SH-SY5Y (cell line): ENCODE results near the gene KRTCAP2.

Experiments used
- GATA2 ChIP-seq: IDR thresholded peaks from 2 replicates; pipeline ENCODE4 v1.6.1; 2011; ENCODE audit warnings: mild to moderate bottlenecking, low read depth, low read length
- GATA3 ChIP-seq: IDR thresholded peaks from 2 replicates; pipeline ENCODE4 v1.6.1; 2011; ENCODE audit warnings: low read depth, mild to moderate bottlenecking, low read length, moderate library complexity

GRCh38 chr1:155196893-155197638 is 24.0 kb upstream of the KRTCAP2 start:
- TF ChIP-seq GATA2 (no peak), GATA3 (no peak)
